ENCODE data around the gene ZNF217.
"Not testable (repeated sequence)": the region's sequence is repeated elsewhere in the genome, so short reads cannot be mapped to it uniquely, and the experiment has no call there.

GRCh38 chr20:53521421-53521820 lies 72.2 kb downstream of the ZNF217 start:
- not testable (repeated sequence) for TF ChIP-seq POLR2A (IDR thresholded peaks at IDR 0.05; ENCODE audit: low read depth, low read length); CTCF (IDR thresholded peaks at IDR 0.05; ENCODE audit: extremely low read depth in 1 of 2, insufficient read depth in 1 of 2, low read depth in 1 of 2, low read length in 2 of 2)

Data from endothelial cell of umbilical vein (primary cell).